H1 (cell line): ENCODE results near the gene UBE3C. TPM values are rescaled to one million over a fixed set of nuclear protein-coding genes. Genes with fewer than 3 reads are reported as not detected.

Experiments
- CTCF ChIA-PET: fragments of 300-600 bp; sonication (Branson Sonifier 250); formaldehyde crosslinking; loops from one replicate; lab custom pipeline; 2021; ENCODE audit not compliant: partially characterized antibody; lab: Charles Lee
- POLR2A ChIA-PET: fragments of 300-600 bp; sonication (Branson Sonifier 250); formaldehyde crosslinking; loops from one replicate; lab custom pipeline; 2021; ENCODE audit warnings: inconsistent platforms; ENCODE audit not compliant: partially characterized antibody; lab: Charles Lee
- DNase-seq, 2 experiments: peaks; one replicate each; pipeline versions ENCODE4 v3.0.0 to v3.0.0-alpha.2; 2010 to 2022; ENCODE audit warnings: low spot score in 2 of 2, low read depth in 1 of 2, mixed read lengths in 1 of 2
- FAIRE-seq: peaks from 2 replicates; lab custom pipeline; 2011; peaks lifted over from hg19 to GRCh38; lab: Jason Lieb, UNC
- H2AFZ ChIP-seq: 2 replicates; pipeline ENCODE4 v1.8.1; 2012; ENCODE audit warnings: low read length, inconsistent platforms
- H2AK5ac ChIP-seq: 2 replicates; pipeline ENCODE4 v1.6.1; 2013; ENCODE audit warnings: low read depth, low read length
- H2BK120ac ChIP-seq: replicated peaks from 2 replicates; pipeline ENCODE3; 2013; ENCODE audit warnings: low read depth, low read length, inconsistent platforms
- H2BK12ac ChIP-seq: 2 replicates; pipeline ENCODE4 v1.6.1; 2013; ENCODE audit warnings: low read depth, low read length
- H2BK15ac ChIP-seq: 2 replicates; pipeline ENCODE4 v1.6.1; 2013; ENCODE audit warnings: low read length
- H2BK20ac ChIP-seq: 2 replicates; pipeline ENCODE4 v1.6.1; 2013; ENCODE audit warnings: low read length
- H2BK5ac ChIP-seq: 2 replicates; pipeline ENCODE4 v1.6.1; 2013; ENCODE audit warnings: low read depth, low read length
- H3K14ac ChIP-seq: 2 replicates; pipeline ENCODE4 v1.6.1; 2013; ENCODE audit warnings: inconsistent platforms; ENCODE audit not compliant: insufficient read length
- H3K18ac ChIP-seq: 2 replicates; pipeline ENCODE4 v1.6.1; 2013; ENCODE audit warnings: low read length; ENCODE audit errors: extremely low read depth
- H3K23ac ChIP-seq: 2 replicates; pipeline ENCODE4 v1.6.1; 2013; ENCODE audit warnings: inconsistent platforms; ENCODE audit not compliant: insufficient read length
- H3K23me2 ChIP-seq: 2 replicates; pipeline ENCODE4 v1.6.1; 2013; ENCODE audit warnings: low read depth, low read length
- H3K27ac ChIP-seq: 2 replicates; pipeline ENCODE4 v1.6.1; 2011; ENCODE audit warnings: low read depth, low read length, inconsistent platforms
- H3K27me3 ChIP-seq, 4 experiments: replicated peaks in 1 of 4; 1 replicate in 1 of 4; 2 replicates in 3 of 4; pipeline versions ENCODE4 v1.6.1 to v1.8.1; 2011 to 2013; ENCODE audit warnings: low read length in 3 of 4, mild to moderate bottlenecking in 3 of 4, inconsistent platforms in 2 of 4, mixed read lengths in 2 of 4, moderate library complexity in 1 of 4; ENCODE audit not compliant: control insufficient read depth in 3 of 4, insufficient read depth in 3 of 4; ENCODE audit errors: extremely low read depth in 1 of 4
- H3K36me3 ChIP-seq, 4 experiments: 2 replicates each; pipeline versions ENCODE4 v1.6.1 to v1.8.1; 2011 to 2013; ENCODE audit warnings: mild to moderate bottlenecking in 4 of 4, low read length in 3 of 4, moderate library complexity in 2 of 4, control low read depth in 1 of 4, inconsistent platforms in 1 of 4; ENCODE audit not compliant: insufficient read depth in 4 of 4, control insufficient read depth in 2 of 4
- H3K4ac ChIP-seq: replicated peaks from 2 replicates; pipeline ENCODE3; 2013; ENCODE audit warnings: low read length, low read depth, mixed read lengths, inconsistent platforms; ENCODE audit not compliant: insufficient read length
- H3K4me1 ChIP-seq, 4 experiments: replicated peaks in 1 of 4; 1 replicate in 1 of 4; 2 replicates in 3 of 4; pipeline versions ENCODE4 v1.6.1 to v1.8.1; 2011 to 2013; ENCODE audit warnings: low read length in 3 of 4, inconsistent platforms in 2 of 4, mixed read lengths in 1 of 4; ENCODE audit not compliant: insufficient read depth in 4 of 4, control insufficient read depth in 3 of 4
- H3K4me2 ChIP-seq, 2 experiments: 2 replicates each; pipeline versions ENCODE4 v1.6.1 to v1.8.1; 2011 to 2013; ENCODE audit warnings: low read depth in 2 of 2, low read length in 2 of 2, control low read depth in 1 of 2, inconsistent platforms in 1 of 2, mild to moderate bottlenecking in 1 of 2; ENCODE audit not compliant: insufficient read depth in 1 of 2
- H3K4me3 ChIP-seq, 4 experiments: fragments of 200-600, 300-600 bp in 1 of 4; sonication (generic), shearing (Covaris generic), sonication (Bioruptor Twin) in 1 of 4; 2 replicates each; pipeline versions ENCODE4 v1.5.1 to v1.8.1; 2011 to 2016; ENCODE audit warnings: low read length in 4 of 4, low read depth in 3 of 4, control low read depth in 2 of 4, inconsistent platforms in 2 of 4, mild to moderate bottlenecking in 2 of 4, mixed read lengths in 1 of 4, moderate library complexity in 1 of 4; ENCODE audit not compliant: insufficient read depth in 2 of 4; ENCODE audit errors: extremely low read depth in 1 of 4
- H3K56ac ChIP-seq: replicated peaks from 2 replicates; pipeline ENCODE3; 2013; ENCODE audit warnings: low read depth, mild to moderate bottlenecking, mixed read lengths, low read length, inconsistent platforms; ENCODE audit not compliant: insufficient read length
- H3K79me1 ChIP-seq: 2 replicates; pipeline ENCODE4 v1.6.1; 2013; ENCODE audit warnings: low read depth, low read length, control low read depth
- H3K79me2 ChIP-seq, 2 experiments: 2 replicates each; pipeline versions ENCODE4 v1.6.1 to v1.8.1; 2012 to 2013; ENCODE audit warnings: low read length in 2 of 2, mild to moderate bottlenecking in 2 of 2, inconsistent platforms in 1 of 2; ENCODE audit not compliant: insufficient read depth in 2 of 2, control insufficient read depth in 1 of 2
- H3K9ac ChIP-seq, 4 experiments: replicated peaks in 1 of 4; 1 replicate in 1 of 4; 2 replicates in 3 of 4; pipeline versions ENCODE4 v1.6.1 to v1.8.1; 2011 to 2013; ENCODE audit warnings: low read depth in 3 of 4, low read length in 3 of 4, control low read depth in 2 of 4, mild to moderate bottlenecking in 2 of 4, moderate library complexity in 2 of 4, inconsistent platforms in 1 of 4; ENCODE audit errors: extremely low read depth in 1 of 4
- H3K9me3 ChIP-seq, 2 experiments: 2 replicates each; pipeline versions ENCODE4 v1.6.1 to v1.8.1; 2012 to 2013; ENCODE audit warnings: mild to moderate bottlenecking in 2 of 2, moderate library complexity in 2 of 2, control low read depth in 1 of 2, inconsistent platforms in 1 of 2, low read depth in 1 of 2, low read length in 1 of 2, mixed read lengths in 1 of 2; ENCODE audit not compliant: insufficient read depth in 2 of 2
- H4K20me1 ChIP-seq, 2 experiments: replicated peaks in 1 of 2; 2 replicates each; pipeline versions ENCODE3 to v1.8.1; 2011 to 2013; ENCODE audit warnings: inconsistent platforms in 2 of 2, low read length in 2 of 2, mild to moderate bottlenecking in 1 of 2; ENCODE audit not compliant: insufficient read depth in 2 of 2, control insufficient read depth in 1 of 2
- H4K5ac ChIP-seq: 2 replicates; pipeline ENCODE4 v1.6.1; 2013; ENCODE audit warnings: low read length, low read depth, mixed read lengths, inconsistent platforms; ENCODE audit not compliant: insufficient read length
- H4K8ac ChIP-seq: 2 replicates; pipeline ENCODE4 v1.8.0; 2013; ENCODE audit warnings: mild to moderate bottlenecking, moderate library complexity, low read length, inconsistent platforms; ENCODE audit not compliant: insufficient read depth; ENCODE audit errors: extremely low read depth
- H4K91ac ChIP-seq: replicated peaks from 2 replicates; pipeline ENCODE3; 2013; ENCODE audit warnings: low read length, mixed read lengths, inconsistent platforms; ENCODE audit not compliant: insufficient read length
- BACH1 ChIP-seq: IDR thresholded peaks from 2 replicates; pipeline ENCODE4 v1.6.1; 2012; ENCODE audit warnings: low read length, improper control_type of control experiment
- CHD2 ChIP-seq: IDR thresholded peaks from 2 replicates; pipeline ENCODE4 v1.6.1; 2012; ENCODE audit warnings: low read length, improper control_type of control experiment
- GTF2F1 ChIP-seq: IDR thresholded peaks from 2 replicates; pipeline ENCODE4 v1.6.1; 2012; ENCODE audit warnings: low read depth, low read length, improper control_type of control experiment, borderline replicate concordance
- POLR2A ChIP-seq, 2 experiments: IDR thresholded peaks; 1 replicate in 1 of 2; 2 replicates in 1 of 2; pipeline ENCODE4 v1.6.1; 2011; ENCODE audit warnings: low read depth in 2 of 2, low read length in 2 of 2, mild to moderate bottlenecking in 2 of 2; ENCODE audit errors: control extremely low read depth in 1 of 2
- RFX5 ChIP-seq: IDR thresholded peaks from 2 replicates; pipeline ENCODE4 v1.6.1; 2011; ENCODE audit warnings: low read depth, low read length, improper control_type of control experiment, borderline replicate concordance
- WGBS, 2 experiments: shearing (Covaris generic) in 1 of 2; methylation state at CpG; one replicate each; pipeline versions ENCODE4 v1.1.6 to v1.1.7; 2013 to 2015; ENCODE audit warnings: low lambda C conversion rate in 2 of 2, mixed read lengths in 2 of 2, inconsistent platforms in 1 of 2, low coverage in 1 of 2, missing lambda C conversion rate in 1 of 2; ENCODE audit not compliant: insufficient replicate concordance in 2 of 2, insufficient coverage in 1 of 2, insufficient read length in 1 of 2; ENCODE audit errors: extremely low coverage in 1 of 2, missing lambda C conversion rate in 1 of 2; 5-methylcytosine and 5-hydroxymethylcytosine counted together
- polyA plus RNA-seq, 7 experiments: library from polyadenylated mRNA; depleted of rRNA in 3 of 7; stranded (reverse) in 5 of 7; unstranded in 2 of 7; fragments of >200 nt in 5 of 7; fragments of 200-250 nt in 2 of 7; gene quantifications; 1 replicate in 5 of 7; 2 replicates in 1 of 7; 4 replicates in 1 of 7; pipeline versions ENCODE4 v1.2.1 to v1.2.3, GENCODE V29; 2011 to 2013; ENCODE audit warnings: missing spikeins in 2 of 7, mixed read lengths in 2 of 7
- total RNA-seq: library from RNA; stranded (reverse); fragmentation: NEBNext Ultra II Directional; extraction: Animal tissue kit (Norgen Biotek cat#: 25700); gene quantifications from 2 replicates; pipeline ENCODE4 v1.2.1, GENCODE V29; 2021

Gene UBE3C
- total and polyA plus RNA-seq, 2 of the 8 experiments (the other 6 are each of a cell fraction or from before 2014, with no cell fraction given) = 32.0 to 54.1 TPM

DNA sequence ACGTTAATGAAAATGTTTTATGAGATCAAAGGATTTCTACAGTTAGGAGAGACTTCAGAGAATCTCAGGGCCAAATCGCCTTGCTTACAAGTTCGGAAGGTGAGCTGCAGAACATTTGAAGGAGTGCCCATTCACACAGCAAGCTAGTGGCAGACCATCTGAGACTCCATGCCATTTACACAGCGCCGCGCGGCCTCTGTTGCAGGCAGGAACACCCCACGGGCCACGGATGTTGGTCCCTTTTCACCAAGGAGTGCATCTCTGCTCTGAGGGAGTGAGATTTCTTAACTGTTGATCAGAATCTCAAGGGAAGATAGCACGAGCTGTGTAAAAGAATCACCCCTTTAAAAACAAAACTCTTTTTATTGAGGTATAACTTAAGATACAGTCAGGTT, 1.8 kb downstream of the UBE3C start:
- H3K4me3 ChIP-seq = peak overlapping the region; percentile 38 to 95 (median 77); a peak in 7 of 8 replicates
- no peak overlapping the region for H2BK15ac ChIP-seq
- H2BK20ac ChIP-seq = no peak overlapping the region
- H2AK5ac ChIP-seq = no peak overlapping the region
- H3K9me3 ChIP-seq = no peaks in the 10 kb centered on the region
- no peak overlapping the region for H3K27ac ChIP-seq
- H3K23me2 ChIP-seq = peaks cover 8% of the 10 kb centered on the region
- TF ChIP-seq RFX5 = no peak
- 0 out of 3 replicates have a peak, but pooled peaks of 1 of the 2 experiments have one; percentile 11 for TF ChIP-seq POLR2A (IDR thresholded peaks at IDR 0.05; ENCODE audit: control extremely low read depth in 1 of 2, low read depth in 2 of 2, low read length in 2 of 2)
- TF ChIP-seq BACH1 = no peak
- TF ChIP-seq GTF2F1 = no peak
- TF ChIP-seq CHD2 = no peak
- peaks cover 0 to 10% (median 8%) of the 10 kb centered on the region in 4 experiments; a peak in 6 of 7 replicates for H3K4me1 ChIP-seq
- ChIA-PET POLR2A (interaction anchor here (1.0 to 1.9 kb wide), 4 partner anchors 9 to 111 kb away, joined by 3 to 8 read pairs (median 4); no protein-coding TSS in a partner anchor), CTCF (interaction anchor here (3.2 kb wide), 1 partner anchor 11 kb away, joined by 15 read pairs; no protein-coding TSS in a partner anchor)
- H3K23ac ChIP-seq = no peak overlapping the region
- DNase-seq = peak in 1 of 2 experiments; percentile 31
- WGBS, 2 experiments = 90% methylated on average over 10 of the region's 10 CpGs; no CpG with 5 or more reads in 1 of the 2 experiments
- H3K56ac ChIP-seq = no peak overlapping the region
- H3K27me3 ChIP-seq = no peaks in the 10 kb centered on the region
- H3K79me1 ChIP-seq = peaks cover 9% of the 10 kb centered on the region
- H4K91ac ChIP-seq = no peak overlapping the region
- H3K14ac ChIP-seq = no peak overlapping the region
- H2BK120ac ChIP-seq = no peak overlapping the region
- H2BK5ac ChIP-seq = no peak overlapping the region
- H3K9ac ChIP-seq = peak overlapping the region in 3 of 4 experiments; percentile 15 to 68 (median 23); a peak in 3 of 7 replicates
- peaks cover 2 to 24% (median 5%) of the 10 kb centered on the region in 4 experiments; a peak in 4 of 8 replicates for H3K36me3 ChIP-seq
- H3K4ac ChIP-seq = no peak overlapping the region
- H3K18ac ChIP-seq = no peak overlapping the region
- no peak overlapping the region for H2BK12ac ChIP-seq
- peaks cover 51 to 62% of the 10 kb centered on the region in 2 experiments for H3K79me2 ChIP-seq
- no peak for FAIRE-seq
- H3K4me2 ChIP-seq = peak overlapping the region; percentile 95 to 99
- H4K8ac ChIP-seq = no peak overlapping the region
- H4K20me1 ChIP-seq = peaks cover 27 to 40% of the 10 kb centered on the region in 2 experiments
- no peak overlapping the region for H2AFZ ChIP-seq
- H4K5ac ChIP-seq = no peak overlapping the region
